Neuronal stem cell (in vitro differentiated cells): ENCODE results near the gene SYP.

ENCODE experiments used
- DNase-seq: peaks from one replicate; pipeline ENCODE4 v3.0.0-alpha.2; 2013; ENCODE audit warnings: low spot score
- H2AFZ ChIP-seq: one replicate; pipeline ENCODE4 v1.6.1; 2013; ENCODE audit warnings: mild to moderate bottlenecking, low read length, inconsistent platforms
- H2AK5ac ChIP-seq: 2 replicates; pipeline ENCODE4 v1.6.1; 2013; ENCODE audit warnings: low read depth, mild to moderate bottlenecking, inconsistent platforms, low read length, moderate library complexity, mixed read lengths
- H2BK120ac ChIP-seq: 2 replicates; pipeline ENCODE4 v1.6.1; 2013; ENCODE audit warnings: low read depth, mild to moderate bottlenecking, inconsistent platforms, low read length, moderate library complexity, mixed read lengths
- H2BK12ac ChIP-seq: one replicate; pipeline ENCODE4 v1.6.1; 2013; ENCODE audit warnings: low read length, inconsistent platforms
- H2BK15ac ChIP-seq: 2 replicates; pipeline ENCODE4 v1.6.1; 2013; ENCODE audit warnings: mild to moderate bottlenecking, low read length, inconsistent platforms, mixed read lengths
- H2BK5ac ChIP-seq: one replicate; pipeline ENCODE4 v1.6.1; 2013; ENCODE audit warnings: inconsistent platforms, mild to moderate bottlenecking, low read length, moderate library complexity
- H3K14ac ChIP-seq: one replicate; pipeline ENCODE4 v1.6.1; 2013; ENCODE audit warnings: low read length, inconsistent platforms
- H3K18ac ChIP-seq: 2 replicates; pipeline ENCODE4 v1.6.1; 2013; ENCODE audit warnings: low read length, inconsistent platforms
- H3K23ac ChIP-seq: 2 replicates; pipeline ENCODE4 v1.6.1; 2013; ENCODE audit warnings: low read depth, mild to moderate bottlenecking, mixed read lengths, low read length, inconsistent platforms; ENCODE audit not compliant: poor library complexity
- H3K27ac ChIP-seq: replicated peaks from 3 replicates; pipeline ENCODE4 v1.5.1; 2013; ENCODE audit warnings: low read length, inconsistent platforms
- H3K27me3 ChIP-seq, 3 experiments: 2 replicates each; pipeline ENCODE4 v1.6.1; 2013; ENCODE audit warnings: low read length in 3 of 3, mild to moderate bottlenecking in 2 of 3, inconsistent platforms in 1 of 3, low read depth in 1 of 3, mixed read lengths in 1 of 3, moderate library complexity in 1 of 3; ENCODE audit not compliant: control insufficient read depth in 3 of 3, insufficient read depth in 3 of 3
- H3K36me3 ChIP-seq, 2 donors: replicated peaks in 1 of 2; 2 replicates each; pipeline ENCODE4 v1.6.1; 2013; ENCODE audit warnings: low read length in 2 of 2; ENCODE audit not compliant: control insufficient read depth in 2 of 2, insufficient read depth in 2 of 2
- H3K4ac ChIP-seq: 2 replicates; pipeline ENCODE4 v1.6.1; 2013; ENCODE audit warnings: inconsistent platforms, mild to moderate bottlenecking, low read length, moderate library complexity
- H3K4me1 ChIP-seq, 2 donors: 1 replicate in 1 of 2; 2 replicates in 1 of 2; pipeline ENCODE4 v1.6.1; 2013; ENCODE audit warnings: low read length in 2 of 2, low read depth in 1 of 2; ENCODE audit not compliant: control insufficient read depth in 2 of 2, insufficient read depth in 1 of 2
- H3K4me2 ChIP-seq: one replicate; pipeline ENCODE4 v1.6.1; 2013; ENCODE audit warnings: mild to moderate bottlenecking, low read length, inconsistent platforms; ENCODE audit not compliant: insufficient read depth, poor library complexity, severe bottlenecking
- H3K4me3 ChIP-seq, 2 donors: 2 replicates each; pipeline ENCODE4 v1.5.1; 2013; ENCODE audit warnings: low read length in 2 of 2, mild to moderate bottlenecking in 2 of 2, inconsistent platforms in 1 of 2, moderate library complexity in 1 of 2
- H3K79me1 ChIP-seq: one replicate; pipeline ENCODE4 v1.6.1; 2013; ENCODE audit warnings: low read depth, mild to moderate bottlenecking, inconsistent platforms, low read length, moderate library complexity
- H3K9ac ChIP-seq: one replicate; pipeline ENCODE4 v1.6.1; 2013; ENCODE audit warnings: mild to moderate bottlenecking, low read depth, low read length, inconsistent platforms; ENCODE audit not compliant: poor library complexity
- H3K9me3 ChIP-seq, 2 donors: replicated peaks in 1 of 2; 2 replicates each; pipeline versions ENCODE3 to v1.6.1; 2013; ENCODE audit warnings: low read length in 2 of 2, mild to moderate bottlenecking in 2 of 2, inconsistent platforms in 1 of 2, low read depth in 1 of 2, mixed read lengths in 1 of 2, moderate library complexity in 1 of 2; ENCODE audit not compliant: control insufficient read depth in 2 of 2, insufficient read depth in 1 of 2
- H4K8ac ChIP-seq: one replicate; pipeline ENCODE4 v1.6.1; 2013; ENCODE audit warnings: low read depth, mild to moderate bottlenecking, inconsistent platforms, low read length, moderate library complexity
- H4K91ac ChIP-seq: one replicate; pipeline ENCODE4 v1.6.1; 2013; ENCODE audit warnings: low read length, low read depth, mild to moderate bottlenecking, inconsistent platforms; ENCODE audit not compliant: poor library complexity
- WGBS, 2 donors: extraction: QIAGEN DNeasy Blood & Tissue Kit; methylation state at CpG; one replicate each; pipeline ENCODE4 v1.1.7; 2013; ENCODE audit warnings: missing lambda C conversion rate in 2 of 2, mixed read lengths in 1 of 2; ENCODE audit not compliant: insufficient read length in 2 of 2, insufficient replicate concordance in 1 of 2; ENCODE audit errors: extremely low coverage in 2 of 2; 5-methylcytosine and 5-hydroxymethylcytosine counted together

SYP gene

DNA sequence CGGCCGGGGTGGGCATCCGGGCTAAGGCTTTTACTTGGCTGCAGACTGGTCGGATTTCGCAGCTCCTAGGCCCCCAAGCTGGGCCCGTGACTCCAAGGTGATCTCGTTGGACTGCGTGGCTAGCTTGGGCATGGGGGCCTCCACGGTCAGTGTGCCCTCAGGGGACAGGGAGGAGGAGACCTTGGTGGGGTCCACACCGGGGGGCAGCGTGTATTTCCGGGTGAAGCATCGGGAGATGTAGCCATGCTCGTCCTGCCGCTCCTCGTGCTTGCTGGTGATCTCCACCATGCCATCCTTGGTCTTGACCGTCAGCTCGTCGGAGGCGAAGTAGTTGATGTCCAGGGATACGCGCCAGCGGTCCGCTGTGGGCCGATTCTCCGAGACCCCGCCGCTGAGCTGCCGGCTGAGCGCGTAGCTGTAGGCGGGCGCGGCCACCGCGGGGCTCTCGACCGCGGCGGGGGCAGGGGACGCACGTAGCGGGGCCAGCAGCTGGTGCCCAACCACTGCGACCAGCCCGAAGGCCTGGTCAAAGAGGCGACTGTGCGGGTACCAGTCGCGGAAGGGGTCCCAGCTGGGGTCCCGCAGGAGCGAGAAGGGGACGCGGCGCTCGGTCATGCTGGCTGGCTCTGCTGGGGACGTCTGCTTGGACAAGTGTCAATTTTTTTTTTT, 34.0 kb upstream of the SYP start:
- H2BK12ac ChIP-seq: no peak overlapping the region
- no peak overlapping the region for H3K4me3 ChIP-seq
- no peak overlapping the region for H2BK120ac ChIP-seq
- H3K23ac ChIP-seq: no peak overlapping the region
- H2BK5ac ChIP-seq: no peak overlapping the region
- H3K14ac ChIP-seq: no peak overlapping the region
- no peak overlapping the region for H4K91ac ChIP-seq
- H3K4ac ChIP-seq: no peak overlapping the region
- no peak overlapping the region for H3K27ac ChIP-seq
- H3K4me1 ChIP-seq: peaks cover 0 to 4% of the 10 kb centered on the region in 2 donors
- H2AK5ac ChIP-seq: no peak overlapping the region
- no peaks in the 10 kb centered on the region for H3K36me3 ChIP-seq
- H3K79me1 ChIP-seq: no peaks in the 10 kb centered on the region
- no peak overlapping the region for H4K8ac ChIP-seq
- no peak overlapping the region for H2BK15ac ChIP-seq
- no peak overlapping the region for H3K4me2 ChIP-seq
- H2AFZ ChIP-seq: no peak overlapping the region
- no peaks in the 10 kb centered on the region for H3K27me3 ChIP-seq
- DNase-seq: no peak
- no peaks in the 10 kb centered on the region for H3K9me3 ChIP-seq
- no peak overlapping the region for H3K18ac ChIP-seq
- no CpG with 5 or more reads among the region's 56 CpGs for WGBS, 2 donors
- H3K9ac ChIP-seq: no peak overlapping the region

DNA sequence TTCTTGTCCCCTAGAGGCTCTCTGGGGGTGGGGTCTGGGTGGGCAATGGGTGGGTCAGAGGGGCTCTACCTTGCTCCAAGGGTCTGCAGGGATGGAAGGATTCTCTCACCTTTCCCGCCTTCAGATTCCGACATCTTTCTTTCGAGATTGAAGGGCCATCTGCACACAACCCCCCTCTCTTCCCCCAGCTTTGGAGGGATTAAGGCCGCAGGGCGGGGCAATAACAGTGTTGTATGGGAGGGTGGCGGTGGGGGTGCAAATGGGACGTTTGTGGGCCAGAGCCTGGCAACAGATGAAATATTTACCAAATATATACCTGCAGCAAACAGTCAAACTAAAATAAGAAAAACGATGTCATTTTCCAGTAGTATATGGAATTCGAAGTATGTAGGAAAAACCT, 33.2 kb upstream of the SYP start, which contains the start of gene CACNA1F:
Gene CACNA1F, minus strand, starts transcription at position 165 of the 400 bp plus-strand sequence. Its CDS starts 31 bp downstream, at position 134.
- H4K8ac ChIP-seq: no peak within 1 kb of the TSS
- H3K9me3 ChIP-seq: no peaks in the 10 kb centered on the region
- no peaks in the 10 kb centered on the region for H3K36me3 ChIP-seq
- no CpG with 5 or more reads among the region's 9 CpGs for WGBS, 2 donors
- H4K91ac ChIP-seq: no peak within 1 kb of the TSS
- H2AK5ac ChIP-seq: no peak within 1 kb of the TSS
- H3K9ac ChIP-seq: no peak within 1 kb of the TSS
- H3K79me1 ChIP-seq: no peaks in the 10 kb centered on the region
- no peak within 1 kb of the TSS for H2BK5ac ChIP-seq
- H3K27me3 ChIP-seq: no peaks in the 10 kb centered on the region
- no peak within 1 kb of the TSS for H3K27ac ChIP-seq
- H2AFZ ChIP-seq: no peak within 1 kb of the TSS
- H2BK120ac ChIP-seq: no peak within 1 kb of the TSS
- no peak within 1 kb of the TSS for H2BK12ac ChIP-seq
- no peak within 1 kb of the TSS for H3K14ac ChIP-seq
- no peak within 1 kb of the TSS for H3K23ac ChIP-seq
- H3K4me3 ChIP-seq: no peak within 1 kb of the TSS
- peaks cover 0 to 4% of the 10 kb centered on the region in 2 donors for H3K4me1 ChIP-seq
- H3K4ac ChIP-seq: no peak within 1 kb of the TSS
- DNase-seq: no peak
- no peak within 1 kb of the TSS for H3K4me2 ChIP-seq
- H2BK15ac ChIP-seq: no peak within 1 kb of the TSS
- no peak within 1 kb of the TSS for H3K18ac ChIP-seq

DNA sequence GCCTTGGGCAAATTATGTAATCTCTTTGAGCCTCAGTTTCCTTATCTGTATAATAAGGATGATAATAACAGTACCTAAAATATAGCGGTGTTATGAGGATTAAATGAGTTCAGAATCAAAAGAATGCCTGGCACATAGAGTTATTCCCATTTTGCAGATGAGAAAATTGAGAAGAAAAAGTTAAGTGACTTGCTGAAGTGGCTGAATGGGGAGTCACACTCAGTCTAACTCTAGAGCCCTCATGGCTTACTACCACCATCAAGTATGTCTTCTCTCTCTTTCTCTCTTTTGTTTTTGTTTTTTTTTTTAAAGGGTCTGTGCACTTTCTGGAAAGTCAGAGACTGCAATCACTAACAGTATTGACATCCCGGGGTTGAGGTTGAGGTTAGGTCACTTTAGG, 32.5 kb upstream of the SYP start:
- Histone ChIP-seq H3K27me3 (no peaks in the 10 kb centered on the region), H3K14ac (no peak overlapping the region), H3K4me3 (no peak overlapping the region), H2BK15ac (no peak overlapping the region), H3K4me1 (peaks cover 0 to 4% of the 10 kb centered on the region in 2 donors), H3K4me2 (no peak overlapping the region), H3K9ac (no peak overlapping the region), H2BK120ac (no peak overlapping the region), H4K91ac (no peak overlapping the region), H3K36me3 (no peaks in the 10 kb centered on the region), H3K18ac (no peak overlapping the region), H3K23ac (no peak overlapping the region), H2AFZ (no peak overlapping the region), H2AK5ac (no peak overlapping the region), H3K4ac (no peak overlapping the region), H3K9me3 (no peaks in the 10 kb centered on the region), H2BK12ac (no peak overlapping the region), H3K27ac (no peak overlapping the region), H4K8ac (no peak overlapping the region), H3K79me1 (no peaks in the 10 kb centered on the region), H2BK5ac (no peak overlapping the region)
- DNase-seq: no peak
- no CpG with 5 or more reads among the region's 2 CpGs for WGBS, 2 donors

DNA sequence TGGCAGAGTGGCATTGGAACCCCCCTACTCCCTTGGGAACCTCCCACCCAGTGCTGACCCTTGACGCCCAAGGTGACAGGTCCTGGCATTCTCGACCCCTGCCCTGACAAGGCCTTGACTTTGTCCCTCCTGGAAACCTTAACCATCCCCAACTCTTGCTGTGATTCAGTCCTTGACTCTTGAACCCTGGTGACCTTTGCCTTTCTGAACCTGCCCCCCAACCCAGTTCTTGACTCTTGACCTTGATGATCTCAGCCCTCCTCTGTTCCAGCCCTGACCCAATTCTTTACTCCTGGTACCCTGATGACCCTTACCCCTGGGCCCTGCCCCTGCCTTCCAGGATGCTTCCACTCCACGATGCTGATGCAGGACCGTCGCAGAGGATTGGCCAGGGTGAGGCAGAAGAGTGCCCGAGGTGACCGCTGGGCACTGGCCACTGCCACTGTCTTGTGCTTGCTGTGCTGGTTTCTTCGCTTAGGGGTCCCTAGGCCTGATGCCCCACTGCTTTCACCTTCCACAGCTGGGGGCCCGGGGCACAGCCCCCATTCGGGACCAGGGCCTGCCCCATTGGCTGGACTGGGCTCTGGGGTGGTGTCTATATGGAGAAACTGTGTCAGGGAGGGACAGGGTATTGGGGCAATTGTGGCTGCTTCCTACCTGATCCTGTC, 31.5 kb upstream of the SYP start:
- Histone ChIP-seq H3K4me2 (no peak overlapping the region), H4K91ac (no peak overlapping the region), H3K79me1 (no peaks in the 10 kb centered on the region), H2BK120ac (no peak overlapping the region), H3K9ac (no peak overlapping the region), H2AFZ (no peak overlapping the region), H3K4me1 (peaks cover 0 to 4% of the 10 kb centered on the region in 2 donors), H3K4me3 (no peak overlapping the region), H3K4ac (no peak overlapping the region), H3K27me3 (no peaks in the 10 kb centered on the region), H3K14ac (no peak overlapping the region), H4K8ac (no peak overlapping the region), H2AK5ac (peak overlapping the region; percentile 70), H3K36me3 (no peaks in the 10 kb centered on the region), H2BK12ac (no peak overlapping the region), H3K18ac (peak overlapping the region; percentile 38), H3K27ac (no peak overlapping the region), H3K23ac (no peak overlapping the region), H3K9me3 (no peaks in the 10 kb centered on the region), H2BK15ac (no peak overlapping the region), H2BK5ac (no peak overlapping the region)
- WGBS, 2 donors: no CpG with 5 or more reads among the region's 10 CpGs
- DNase-seq: no peak
